ENCODE measurements around the gene FA2H.

DNA sequence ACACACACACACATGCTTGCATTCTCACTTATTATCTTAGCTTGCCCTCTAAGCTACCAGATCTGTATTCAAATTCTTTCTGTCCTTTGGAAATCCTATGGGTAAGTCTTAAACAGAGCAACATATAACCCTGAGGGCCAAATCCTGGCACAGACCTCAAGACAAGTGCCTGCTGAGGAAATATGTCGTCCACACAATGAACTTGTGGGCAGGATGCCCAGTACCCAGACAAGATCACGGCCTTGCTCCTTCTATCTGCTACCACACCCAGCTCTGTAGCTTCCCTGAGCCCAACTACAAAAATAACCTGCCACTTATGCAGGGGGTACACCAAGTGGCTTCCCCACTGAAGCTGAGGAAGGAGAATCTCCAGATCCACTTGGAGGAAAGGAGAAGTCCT lies 37.3 kb upstream of the FA2H start:
- TF ChIP-seq, protein P1, sequence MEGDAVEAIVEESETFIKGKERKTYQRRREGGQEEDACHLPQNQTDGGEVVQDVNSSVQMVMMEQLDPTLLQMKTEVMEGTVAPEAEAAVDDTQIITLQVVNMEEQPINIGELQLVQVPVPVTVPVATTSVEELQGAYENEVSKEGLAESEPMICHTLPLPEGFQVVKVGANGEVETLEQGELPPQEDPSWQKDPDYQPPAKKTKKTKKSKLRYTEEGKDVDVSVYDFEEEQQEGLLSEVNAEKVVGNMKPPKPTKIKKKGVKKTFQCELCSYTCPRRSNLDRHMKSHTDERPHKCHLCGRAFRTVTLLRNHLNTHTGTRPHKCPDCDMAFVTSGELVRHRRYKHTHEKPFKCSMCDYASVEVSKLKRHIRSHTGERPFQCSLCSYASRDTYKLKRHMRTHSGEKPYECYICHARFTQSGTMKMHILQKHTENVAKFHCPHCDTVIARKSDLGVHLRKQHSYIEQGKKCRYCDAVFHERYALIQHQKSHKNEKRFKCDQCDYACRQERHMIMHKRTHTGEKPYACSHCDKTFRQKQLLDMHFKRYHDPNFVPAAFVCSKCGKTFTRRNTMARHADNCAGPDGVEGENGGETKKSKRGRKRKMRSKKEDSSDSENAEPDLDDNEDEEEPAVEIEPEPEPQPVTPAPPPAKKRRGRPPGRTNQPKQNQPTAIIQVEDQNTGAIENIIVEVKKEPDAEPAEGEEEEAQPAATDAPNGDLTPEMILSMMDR (IDR thresholded peaks at IDR 0.05; ENCODE audit: insufficient read depth, low read length, poor library complexity, severe bottlenecking): no peak
- TF ChIP-seq EZH2phosphoT487 (conservative IDR thresholded peaks at IDR 0.05; ENCODE audit: low read length): no peak
